Urinary bladder (tissue), 4 donors: ENCODE measurements around the gene DYRK1A. TPM values are rescaled to one million over a fixed set of nuclear protein-coding genes. Genes with fewer than 3 reads are reported as not detected.

Source experiments
- DNase-seq: peaks from one replicate; pipeline ENCODE4 v3.0.0-alpha.2; 2015; ENCODE audit errors: extremely low spot score
- H3K27ac ChIP-seq: one replicate; pipeline ENCODE4 v1.5.1; 2013; ENCODE audit warnings: low read depth, mild to moderate bottlenecking, moderate library complexity
- H3K36me3 ChIP-seq: one replicate; pipeline ENCODE4 v1.6.1; 2013; ENCODE audit warnings: mild to moderate bottlenecking, moderate library complexity; ENCODE audit not compliant: insufficient read depth
- H3K4me1 ChIP-seq: one replicate; pipeline ENCODE4 v1.6.1; 2013; ENCODE audit warnings: mild to moderate bottlenecking, moderate library complexity; ENCODE audit not compliant: insufficient read depth
- H3K4me3 ChIP-seq: one replicate; pipeline ENCODE4 v1.5.1; 2013; ENCODE audit warnings: low read depth, low read length
- WGBS: extraction: QIAGEN DNeasy Blood & Tissue Kit; methylation state at CpG from one replicate; pipeline ENCODE4 v1.1.7; 2013; 5-methylcytosine and 5-hydroxymethylcytosine counted together
- polyA plus RNA-seq: library from polyadenylated mRNA; stranded (reverse); fragments of 200-250 nt; gene quantifications from one replicate; pipeline ENCODE4 v1.2.3, GENCODE V29; 2013
- total RNA-seq: library from RNA; depleted of rRNA; stranded (reverse); fragments of >200 nt; gene quantifications from one replicate; pipeline ENCODE4 v1.2.3, GENCODE V29; 2014
- donor health status: healthy with polysubstance abuse.
- donor health status: healthy.

DYRK1A gene
- total and polyA plus RNA-seq, 2 donors, result 29.0 to 132 TPM

DNA sequence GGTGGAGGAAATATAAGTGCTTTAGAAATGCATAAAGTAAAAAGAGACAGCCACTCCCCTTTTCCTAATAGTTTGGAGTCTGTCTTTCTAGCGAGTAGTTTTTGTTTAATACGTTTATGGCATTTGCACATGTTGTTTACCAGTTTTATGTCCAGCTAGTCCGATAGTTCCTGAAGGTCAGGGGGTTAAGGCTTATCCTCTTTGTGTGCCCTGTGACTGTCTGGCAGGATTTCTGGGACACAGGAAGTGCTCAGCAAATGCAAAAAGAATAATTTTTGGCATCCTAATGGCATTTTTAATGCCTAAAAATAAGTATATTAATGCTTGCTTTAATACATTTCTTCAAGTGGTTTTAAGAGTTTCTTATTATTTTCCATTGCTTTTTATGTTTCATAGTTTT is 58.4 kb downstream of the DYRK1A start:
- no peak overlapping the region for H3K27ac ChIP-seq

DNA sequence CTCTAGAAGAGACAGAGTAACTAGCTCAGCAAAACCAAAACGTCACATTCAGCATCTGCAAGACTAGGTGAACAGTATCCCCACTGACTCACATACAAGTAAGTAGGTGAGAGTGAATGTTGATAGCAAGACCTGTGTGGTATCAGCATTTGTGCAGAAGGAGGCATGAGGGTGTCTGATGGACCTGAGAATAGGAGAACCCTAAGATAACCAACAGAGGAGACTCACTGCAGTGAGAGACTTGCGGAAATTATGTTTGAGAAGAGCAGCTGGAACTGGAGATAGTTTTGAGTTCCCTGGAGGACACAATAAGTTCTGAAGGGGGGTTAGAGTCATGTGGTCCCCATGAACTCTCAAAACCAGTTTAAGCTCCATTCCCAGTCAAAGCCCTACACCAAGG is 59.1 kb downstream of the DYRK1A start:
- Histone ChIP-seq H3K36me3 (no peaks in the 10 kb centered on the region), H3K4me3 (no peak overlapping the region), H3K27ac (no peak overlapping the region), H3K4me1 (peaks cover 1% of the 10 kb centered on the region)
- DNase-seq, result no peak
- 92% methylated on average over 2 of the region's 2 CpGs for WGBS

More for the DNA sequence above, 58.4 kb downstream of the DYRK1A start:
- H3K4me3 ChIP-seq, result no peak overlapping the region
- WGBS, result 40% methylated on average over 3 of the region's 3 CpGs
- H3K36me3 ChIP-seq, result no peaks in the 10 kb centered on the region
- no peak for DNase-seq
- H3K4me1 ChIP-seq, result peaks cover 1% of the 10 kb centered on the region

- no peak for DNase-seq
- 96% methylated on average over 6 of the region's 6 CpGs for WGBS
- no peak overlapping the region for H3K4me3 ChIP-seq
- H3K4me1 ChIP-seq, result peaks cover 1% of the 10 kb centered on the region
- no peak overlapping the region for H3K27ac ChIP-seq
- H3K36me3 ChIP-seq, result no peaks in the 10 kb centered on the region
Measured at GRCh38 chr21:37427221-37427620, 60.6 kb downstream of the DYRK1A start.

GRCh38 chr21:37429356-37429755 is 62.8 kb downstream of the DYRK1A start:
- H3K27ac ChIP-seq, result no peak overlapping the region
- H3K4me3 ChIP-seq, result no peak overlapping the region
- WGBS, result 86% methylated on average over 7 of the region's 7 CpGs
- peaks cover 1% of the 10 kb centered on the region for H3K4me1 ChIP-seq
- no peaks in the 10 kb centered on the region for H3K36me3 ChIP-seq
- DNase-seq, result no peak

DNA sequence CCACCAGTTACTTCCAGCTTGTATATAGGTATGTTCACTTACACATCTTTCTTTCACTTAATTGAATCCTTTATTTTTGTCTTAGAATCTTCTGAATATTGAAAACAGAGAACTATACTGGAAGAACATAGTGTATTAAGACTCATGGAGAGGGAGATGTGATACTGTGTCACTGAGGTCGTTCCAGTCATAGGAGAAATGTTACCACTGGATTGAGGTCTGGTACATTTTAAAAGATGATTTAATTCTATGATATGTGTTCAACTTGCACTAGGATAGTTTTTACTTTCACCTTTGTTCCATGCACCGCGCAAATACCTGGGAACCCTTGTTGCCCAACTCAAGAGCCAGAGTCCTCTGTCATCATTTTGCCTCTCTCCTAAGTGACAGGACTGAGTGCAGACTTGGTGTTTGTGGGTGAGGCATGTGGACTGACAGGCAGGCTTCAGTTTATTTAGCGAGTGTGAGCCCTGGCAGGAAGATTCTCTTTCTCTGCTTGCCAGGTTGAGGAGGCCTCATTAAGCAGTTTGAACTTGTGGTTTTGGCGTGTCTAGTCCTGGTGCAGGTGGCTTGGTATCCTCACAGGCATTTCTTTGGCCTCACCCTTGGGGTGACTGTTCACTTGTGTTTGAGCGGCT is 63.7 kb downstream of the DYRK1A start:
- no peak overlapping the region for H3K27ac ChIP-seq
- no peak overlapping the region for H3K4me3 ChIP-seq
- WGBS, result 93% methylated on average over 6 of the region's 6 CpGs
- no peaks in the 10 kb centered on the region for H3K36me3 ChIP-seq
- peaks cover 1% of the 10 kb centered on the region for H3K4me1 ChIP-seq
- no peak for DNase-seq

DNA sequence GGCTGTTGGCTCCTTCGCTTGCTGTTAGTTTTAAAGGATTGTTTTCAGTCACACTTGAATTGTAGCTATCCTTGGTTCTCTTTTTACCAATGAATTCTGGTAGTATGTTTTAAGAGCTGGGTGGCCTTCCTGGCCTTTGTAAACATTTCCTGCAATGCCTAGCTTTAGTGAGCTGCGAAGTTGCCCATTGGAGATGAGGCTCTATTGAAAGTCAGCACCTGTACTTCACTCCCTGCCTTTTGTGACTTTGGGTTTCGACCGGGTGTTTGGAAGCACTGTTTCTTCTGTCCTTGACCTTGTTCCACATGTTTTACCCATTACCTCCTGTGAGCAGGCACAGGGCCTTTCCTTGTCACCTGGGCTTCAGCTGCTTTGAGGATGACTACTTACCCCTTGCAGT is 64.7 kb downstream of the DYRK1A start:
- H3K4me1 ChIP-seq, result peaks cover 1% of the 10 kb centered on the region
- H3K4me3 ChIP-seq, result no peak overlapping the region
- H3K36me3 ChIP-seq, result no peaks in the 10 kb centered on the region
- no peak overlapping the region for H3K27ac ChIP-seq
- 82% methylated on average over 4 of the region's 4 CpGs for WGBS
- no peak for DNase-seq

DNA sequence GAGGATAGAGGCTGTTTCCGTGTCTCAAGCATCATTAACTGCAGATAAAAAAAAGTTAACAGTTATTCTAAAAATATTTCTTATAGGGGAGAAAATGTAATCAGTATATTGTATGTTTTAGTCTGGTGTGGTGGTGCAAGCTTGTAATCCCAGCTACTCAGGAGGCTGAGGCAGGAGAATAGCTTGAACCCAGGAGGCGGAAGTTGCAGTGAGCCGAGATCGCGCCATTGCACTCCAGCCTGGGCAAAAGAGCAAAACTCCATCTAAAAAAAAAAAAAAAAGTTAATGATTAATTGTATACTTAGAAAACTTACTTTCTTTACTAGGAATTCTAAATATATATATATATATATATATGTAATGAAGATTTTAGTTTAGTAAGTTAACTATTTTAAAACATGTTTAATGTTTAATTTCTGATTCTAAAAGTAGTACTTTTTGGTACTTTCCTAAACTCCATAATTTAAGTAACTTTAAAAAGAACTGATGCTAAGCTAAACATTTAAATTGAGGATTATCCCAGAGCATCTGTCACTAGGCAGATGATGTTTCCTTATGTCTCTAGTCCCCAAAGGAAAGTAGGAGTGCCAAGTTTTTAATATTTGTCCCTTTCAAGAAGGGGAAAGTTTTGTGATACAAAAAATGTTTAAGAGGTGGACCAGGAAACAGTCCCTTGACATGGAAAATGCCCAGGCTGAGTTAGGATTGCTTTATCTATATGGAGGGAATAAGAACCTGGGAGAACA is 66.3 kb downstream of the DYRK1A start:
- DNase-seq, result no peak
- Histone ChIP-seq H3K36me3 (no peaks in the 10 kb centered on the region), H3K4me1 (peaks cover 1% of the 10 kb centered on the region), H3K27ac (no peak overlapping the region), H3K4me3 (no peak overlapping the region)
- 94% methylated on average over 5 of the region's 5 CpGs for WGBS

GRCh38 chr21:37433456-37433840 is 66.9 kb downstream of the DYRK1A start:
- DNase-seq, result no peak
- Histone ChIP-seq H3K27ac (no peak overlapping the region), H3K36me3 (no peaks in the 10 kb centered on the region), H3K4me1 (peaks cover 1% of the 10 kb centered on the region), H3K4me3 (no peak overlapping the region)
- 90% methylated on average over 5 of the region's 5 CpGs for WGBS

- no peaks in the 10 kb centered on the region for H3K36me3 ChIP-seq
- WGBS, result 20% methylated on average over 6 of the region's 6 CpGs
- H3K4me3 ChIP-seq, result no peak overlapping the region
- no peak overlapping the region for H3K27ac ChIP-seq
- DNase-seq, result peak; percentile 82
- H3K4me1 ChIP-seq, result no peaks in the 10 kb centered on the region
Measured at GRCh38 chr21:37435120-37435519, 68.5 kb downstream of the DYRK1A start.

DNA sequence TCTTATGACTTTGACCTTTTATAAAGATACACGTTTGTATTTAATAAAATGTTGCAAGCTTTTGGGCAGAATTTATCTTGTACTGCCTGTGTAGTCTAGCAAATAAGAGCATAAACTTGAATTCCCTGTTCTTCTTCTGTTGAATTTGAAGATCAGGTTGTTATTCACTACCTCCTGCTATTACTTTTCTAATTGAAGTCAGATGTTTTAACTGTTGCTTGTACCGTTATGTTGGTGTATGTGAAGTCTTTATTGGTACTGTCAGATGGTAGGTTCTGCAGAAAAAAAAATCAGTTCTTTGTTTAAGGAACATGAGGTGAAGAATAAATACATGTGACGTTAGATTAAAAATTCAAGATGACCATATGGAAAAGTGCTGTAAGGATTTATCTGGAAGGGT is 69.1 kb downstream of the DYRK1A start:
- 38% methylated on average over 3 of the region's 3 CpGs for WGBS
- H3K27ac ChIP-seq, result no peak overlapping the region
- H3K4me1 ChIP-seq, result no peaks in the 10 kb centered on the region
- H3K4me3 ChIP-seq, result no peak overlapping the region
- no peak for DNase-seq
- H3K36me3 ChIP-seq, result no peaks in the 10 kb centered on the region

DNA sequence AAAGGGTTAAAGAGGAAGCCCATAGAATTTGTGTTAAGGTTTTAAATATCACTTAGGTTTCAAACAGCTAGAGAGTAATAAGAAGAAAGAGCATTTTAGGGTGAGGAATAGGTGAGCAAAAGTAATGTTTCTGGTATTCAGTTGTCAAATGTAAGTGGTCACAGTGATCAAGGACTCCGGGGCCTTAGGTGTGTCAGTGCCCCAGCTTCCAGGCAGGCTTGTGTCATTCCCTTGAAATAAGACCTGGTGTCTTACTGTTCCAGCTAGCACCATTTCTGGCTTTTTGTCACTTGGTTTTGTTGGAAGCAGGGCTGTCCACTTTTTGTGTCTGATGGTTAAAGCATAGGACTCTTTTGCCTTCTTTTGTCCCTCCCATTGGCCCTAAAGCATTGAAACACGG is 69.6 kb downstream of the DYRK1A start:
- Histone ChIP-seq H3K27ac (no peak overlapping the region), H3K4me3 (no peak overlapping the region)

DNA sequence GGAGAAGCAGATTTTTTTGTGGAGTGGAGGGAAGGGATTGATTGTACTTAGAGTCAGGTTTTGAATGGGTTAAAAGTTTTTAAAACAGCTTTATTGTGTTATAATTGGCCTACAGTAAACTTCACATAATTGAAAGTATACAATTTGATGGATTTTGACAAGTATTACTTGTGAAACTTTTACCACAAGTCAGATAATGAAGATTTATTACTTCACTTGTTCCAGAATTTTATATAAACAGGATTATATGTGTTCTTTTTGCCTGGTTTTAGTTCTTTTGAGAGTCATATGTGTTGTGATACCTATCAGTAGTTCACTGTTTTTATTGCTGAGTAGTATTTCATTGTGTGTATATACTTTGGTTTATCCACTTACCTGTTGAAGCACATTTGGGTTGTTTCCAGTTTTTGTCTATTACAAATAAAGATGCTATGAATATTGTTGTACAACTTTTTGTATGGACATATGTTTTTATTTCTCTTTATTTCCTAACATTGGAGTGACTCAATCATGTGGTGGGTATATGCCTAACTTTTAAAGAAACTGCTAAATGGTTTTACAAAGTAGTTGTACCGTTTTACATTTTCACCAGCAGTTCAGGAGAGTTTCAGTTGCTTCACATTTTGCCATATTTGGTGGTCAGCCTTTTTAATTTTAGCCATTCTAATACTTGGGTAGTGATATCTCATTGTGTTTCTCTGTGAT is 71.0 kb downstream of the DYRK1A start:
- H3K4me3 ChIP-seq, result no peak overlapping the region
- no peak for DNase-seq
- 78% methylated on average over 1 of the region's 1 CpG for WGBS
- no peaks in the 10 kb centered on the region for H3K36me3 ChIP-seq
- no peaks in the 10 kb centered on the region for H3K4me1 ChIP-seq
- H3K27ac ChIP-seq, result no peak overlapping the region

More for the DNA sequence above, 69.6 kb downstream of the DYRK1A start:
- 56% methylated on average over 2 of the region's 2 CpGs for WGBS
- H3K4me1 ChIP-seq, result no peaks in the 10 kb centered on the region
- no peaks in the 10 kb centered on the region for H3K36me3 ChIP-seq
- no peak for DNase-seq

DNA sequence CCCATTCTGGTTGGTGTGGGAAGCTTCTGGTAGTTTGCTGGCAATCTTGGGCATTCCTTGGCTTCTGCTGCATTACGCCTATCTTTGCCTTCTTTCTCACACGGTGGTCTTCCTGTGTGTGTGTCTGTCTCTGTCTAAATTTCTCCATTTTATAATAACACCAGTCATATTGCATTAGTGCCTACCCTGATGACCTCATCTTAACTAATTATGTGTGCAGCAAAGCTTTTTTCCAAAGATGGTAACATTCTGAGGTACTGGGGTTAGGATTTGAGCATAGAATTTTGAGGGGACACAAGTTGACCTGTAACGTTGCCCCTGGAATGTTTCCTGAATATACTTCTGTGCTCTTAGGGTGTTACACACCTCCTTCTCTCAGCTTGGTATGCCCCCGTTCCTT is 77.1 kb downstream of the DYRK1A start:
- 78% methylated on average over 4 of the region's 4 CpGs for WGBS
- no peaks in the 10 kb centered on the region for H3K4me1 ChIP-seq
- no peak for DNase-seq
- H3K4me3 ChIP-seq, result no peak overlapping the region
- H3K36me3 ChIP-seq, result no peaks in the 10 kb centered on the region
- no peak overlapping the region for H3K27ac ChIP-seq

GRCh38 chr21:37445228-37445627 is 78.7 kb downstream of the DYRK1A start:
- no peak overlapping the region for H3K27ac ChIP-seq
- no peaks in the 10 kb centered on the region for H3K4me1 ChIP-seq
- WGBS, result 33% methylated on average over 5 of the region's 5 CpGs
- no peaks in the 10 kb centered on the region for H3K36me3 ChIP-seq
- H3K4me3 ChIP-seq, result no peak overlapping the region
- no peak for DNase-seq
